HG03460 (cell line): ENCODE measurements around the gene RADX.

Source experiments
- ATAC-seq: cut with Tn5 transposase; IDR thresholded peaks from one replicate; pipeline ENCODE4 v1.9.1; 2021; ENCODE audit not compliant: unreplicated experiment

Gene RADX

GRCh38 chrX:106680716-106681115 lies 68.9 kb downstream of the RADX start:
- no peak for ATAC-seq

GRCh38 chrX:106684207-106684606 lies 72.4 kb downstream of the RADX start:
- ATAC-seq: no peak

- no peak for ATAC-seq
Observed at GRCh38 chrX:106692425-106693065, 80.8 kb downstream of the RADX start.

GRCh38 chrX:106696502-106696901 lies 84.7 kb downstream of the RADX start:
- ATAC-seq: no peak

- no peak for ATAC-seq
Observed at GRCh38 chrX:106698693-106699092, 86.9 kb downstream of the RADX start.

GRCh38 chrX:106702636-106703035 lies 90.9 kb downstream of the RADX start:
- no peak for ATAC-seq

GRCh38 chrX:106706466-106706865 lies 94.7 kb downstream of the RADX start:
- no peak for ATAC-seq

- ATAC-seq: no peak
Observed at GRCh38 chrX:106707771-106708454, 96.1 kb downstream of the RADX start.

- no peak for ATAC-seq
Observed at GRCh38 chrX:106710771-106711170, 99.0 kb downstream of the RADX start.

- no peak for ATAC-seq
Observed at GRCh38 chrX:106711375-106711774, 99.6 kb downstream of the RADX start.

- ATAC-seq: no peak
Observed at GRCh38 chrX:106716004-106716403, 104.2 kb downstream of the RADX start.

- no peak for ATAC-seq
Observed at GRCh38 chrX:106716463-106716862, 104.7 kb downstream of the RADX start.

- no peak for ATAC-seq
Observed at GRCh38 chrX:106718709-106719108, 106.9 kb downstream of the RADX start.

GRCh38 chrX:106725931-106726330 lies 114.2 kb downstream of the RADX start:
- ATAC-seq: no peak

GRCh38 chrX:106726485-106727437 lies 115.0 kb downstream of the RADX start, which contains the start of gene RNF128:
TSS of gene RNF128 (plus strand) at chrX:106726701. CDS start at chrX:106726914, 213 bp downstream.
- ATAC-seq: no peak

GRCh38 chrX:106728337-106728736 lies 116.6 kb downstream of the RADX start:
- ATAC-seq: no peak
